NCI-H2227 treated with DMSO at 0.1 percent for 48 hours (cell line): ENCODE data around the gene HAUS2.
"Not testable (repeated sequence)": the region's sequence is repeated elsewhere in the genome, so short reads cannot be mapped to it uniquely, and the experiment has no call there.

Experiments
- DNase-seq: peaks from one replicate; lab custom pipeline; 2025; lab: John Stamatoyannopoulos, UW

HAUS2 gene

GRCh38 chr15:42576040-42576594 is 27.5 kb downstream of the HAUS2 start:
- DNase-seq: no peak

- no peak for DNase-seq
Measured at GRCh38 chr15:42576776-42577175, 28.1 kb downstream of the HAUS2 start.

- DNase-seq: no peak
Measured at GRCh38 chr15:42577514-42578031, 28.9 kb downstream of the HAUS2 start.

GRCh38 chr15:42578984-42579537 is 30.4 kb downstream of the HAUS2 start:
- no peak for DNase-seq

GRCh38 chr15:42581272-42581730 is 32.7 kb downstream of the HAUS2 start:
- DNase-seq: peak; percentile 61

GRCh38 chr15:42582569-42583375 is 34.1 kb downstream of the HAUS2 start:
- DNase-seq: no peak

GRCh38 chr15:42584031-42584765 is 35.6 kb downstream of the HAUS2 start:
- no peak for DNase-seq

- DNase-seq: no peak
Measured at GRCh38 chr15:42590619-42591237, 42.1 kb downstream of the HAUS2 start.

GRCh38 chr15:42591238-42591934 is 42.7 kb downstream of the HAUS2 start:
- no peak for DNase-seq

- DNase-seq: no peak
Measured at GRCh38 chr15:42592716-42593115, 44.1 kb downstream of the HAUS2 start.

- DNase-seq: no peak
Measured at GRCh38 chr15:42593143-42593542, 44.5 kb downstream of the HAUS2 start.

GRCh38 chr15:42594095-42594494 is 45.5 kb downstream of the HAUS2 start:
- no peak for DNase-seq

- DNase-seq: no peak
Measured at GRCh38 chr15:42595626-42596240, 47.1 kb downstream of the HAUS2 start.

- not testable (repeated sequence) for DNase-seq
Measured at GRCh38 chr15:42601316-42601715, 52.7 kb downstream of the HAUS2 start.

- no peak for DNase-seq
Measured at GRCh38 chr15:42602501-42602900, 53.9 kb downstream of the HAUS2 start.

- no peak for DNase-seq
Measured at GRCh38 chr15:42603978-42604377, 55.3 kb downstream of the HAUS2 start.

- peak; percentile 68 for DNase-seq
Measured at GRCh38 chr15:42604894-42605744, 56.5 kb downstream of the HAUS2 start.

GRCh38 chr15:42605796-42606195 is 57.2 kb downstream of the HAUS2 start:
- DNase-seq: no peak

- DNase-seq: no peak
Measured at GRCh38 chr15:42608110-42608531, 59.5 kb downstream of the HAUS2 start.
